GM23248 (cell line): ENCODE data around the gene OR3A3.

Experiments used
- EZH2 ChIP-seq: fragments of 200-600 bp; sonication (generic); IDR thresholded peaks from 2 replicates; pipeline ENCODE4 v1.6.1; 2018; ENCODE audit warnings: antibody characterized with exemption, mild to moderate bottlenecking; ENCODE audit not compliant: insufficient read depth, poor library complexity, severe bottlenecking
- EZH2phosphoT487 ChIP-seq: fragments of 200-600 bp; sonication (generic); IDR thresholded peaks from 2 replicates; pipeline ENCODE4 v1.6.1; 2018; ENCODE audit warnings: antibody characterized with exemption, moderate library complexity, mild to moderate bottlenecking, low read depth; ENCODE audit not compliant: insufficient read depth

DNA sequence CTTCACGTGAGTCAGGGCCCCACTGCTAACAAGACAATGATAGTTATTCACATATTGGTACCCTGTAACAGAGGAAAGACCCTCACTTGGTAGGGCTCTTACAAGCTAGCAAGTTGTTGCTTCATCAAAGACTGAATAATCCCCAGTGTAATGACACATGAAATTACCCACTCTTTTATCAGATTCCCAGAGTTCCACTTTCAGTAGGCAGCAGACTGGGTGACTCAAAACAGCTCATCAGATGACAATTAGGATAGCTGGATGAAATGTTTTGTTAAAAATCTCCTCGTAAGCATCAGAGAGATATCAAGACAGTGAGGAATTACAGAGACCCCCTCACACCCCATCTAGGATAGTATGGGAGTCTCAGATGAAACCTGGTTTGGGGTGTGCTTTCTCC is 29.3 kb downstream of the OR3A3 start:
- TF ChIP-seq EZH2, result no peak
- no peak for TF ChIP-seq EZH2phosphoT487
